ENCODE measurements around the gene ERGIC3.

Gene ERGIC3

DNA sequence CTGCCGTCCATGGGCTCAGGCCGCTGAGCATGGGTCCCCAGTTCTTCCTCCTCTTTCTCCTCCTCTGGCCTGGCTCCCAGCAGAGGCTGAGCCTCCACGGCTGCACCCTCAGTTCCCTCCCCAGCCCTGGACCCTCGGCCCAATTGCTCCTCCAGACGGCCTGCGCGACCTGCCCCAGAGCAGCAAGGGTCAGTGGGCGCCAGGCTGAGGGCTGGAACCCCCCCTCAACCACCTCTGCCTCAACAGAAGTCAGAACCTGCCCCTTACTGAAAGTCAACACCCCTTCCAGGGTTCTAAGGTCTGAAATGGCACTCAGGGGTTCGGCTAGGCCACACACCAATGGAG is 57.9 kb downstream of the ERGIC3 start:
- DNase-seq, result no peak

DNA sequence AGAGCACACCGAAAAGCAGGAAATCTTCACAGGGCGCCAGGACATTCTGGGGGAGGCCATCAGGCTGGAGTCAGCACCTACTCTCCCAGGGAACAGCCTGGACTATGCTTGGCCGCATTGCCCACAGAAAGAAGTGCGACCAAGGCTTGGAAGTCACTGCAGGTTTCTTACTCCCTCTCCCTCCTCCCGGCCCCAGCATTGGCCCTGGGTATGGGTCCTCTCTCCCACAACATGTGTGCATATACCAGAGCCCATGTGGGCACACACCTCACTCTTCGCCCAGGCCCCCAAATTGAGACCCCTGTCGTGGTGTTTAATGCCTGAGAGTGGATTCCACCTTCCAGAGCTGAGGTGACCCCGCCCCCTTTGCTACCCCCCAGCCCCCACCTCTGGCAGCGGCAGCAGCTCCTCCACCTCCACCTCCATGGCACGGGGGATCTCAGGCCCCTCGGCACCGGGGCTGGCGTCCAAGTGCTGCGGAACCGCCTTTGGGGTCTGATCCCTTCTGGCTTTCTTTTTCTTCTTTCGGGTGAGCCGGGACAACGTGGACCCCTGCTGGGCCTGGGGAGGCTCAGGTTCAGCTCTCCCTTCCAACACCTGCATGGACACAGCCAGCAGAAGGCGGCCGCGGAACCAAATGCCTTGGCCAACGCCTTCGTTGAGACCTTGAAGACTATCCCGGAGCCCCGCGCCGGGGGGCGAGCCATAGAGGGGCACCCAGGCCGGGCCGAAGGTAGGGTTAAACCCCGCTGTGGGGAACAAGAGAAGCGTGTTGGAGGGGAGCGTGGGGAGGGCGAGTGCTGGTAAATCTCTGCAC is 58.5 kb downstream of the ERGIC3 start:
- no peak for DNase-seq

DNA sequence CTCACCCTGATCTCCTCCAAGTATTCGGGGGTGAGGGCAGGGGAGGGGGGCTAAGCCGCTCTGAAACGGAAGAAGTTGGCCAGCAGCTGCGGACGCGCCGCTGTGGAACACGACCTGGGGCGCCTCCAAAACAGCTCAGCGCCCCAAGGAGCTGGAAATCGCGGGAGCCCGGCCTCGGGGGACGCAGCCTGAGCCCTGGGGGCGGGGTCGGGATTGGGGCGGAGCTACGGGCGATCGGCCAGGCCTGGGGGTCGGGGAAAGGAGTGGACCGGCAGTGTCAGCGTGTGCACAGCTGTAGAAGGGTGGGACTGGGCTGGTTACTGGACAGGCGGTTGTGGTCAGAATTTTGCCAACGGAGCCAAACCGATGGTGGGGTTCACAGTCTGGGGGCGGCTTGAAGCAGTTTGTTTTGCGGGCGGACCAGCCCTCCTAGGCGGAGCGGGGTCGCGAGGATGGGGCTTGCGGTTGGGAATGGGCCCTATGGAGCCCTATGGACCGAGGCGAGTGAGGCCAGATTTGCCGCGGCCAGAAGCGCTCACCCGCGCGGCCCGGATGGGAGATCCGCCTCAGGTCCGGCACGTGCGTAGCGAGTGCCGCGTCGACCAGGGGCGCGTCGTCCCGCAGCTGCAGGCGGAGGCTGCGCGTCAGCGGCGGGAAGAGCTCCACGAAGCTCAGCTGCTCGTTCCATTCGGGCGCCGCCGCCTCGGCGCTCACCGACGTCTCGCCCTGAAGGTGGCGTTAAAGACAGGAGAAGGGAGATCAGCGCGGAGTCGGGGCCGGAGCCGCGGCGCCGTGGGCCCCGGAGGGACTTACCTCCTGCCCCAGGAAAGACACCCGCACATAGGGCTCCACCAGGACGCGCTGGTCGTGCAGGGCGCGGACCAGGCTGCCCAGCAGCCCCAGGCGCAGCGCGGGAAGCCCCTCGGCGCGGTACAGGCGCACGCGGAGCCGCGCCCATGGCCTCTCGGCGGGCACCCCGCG is 59.4 kb downstream of the ERGIC3 start:
- peak; percentile 79 to 89 (median 83) for DNase-seq

DNA sequence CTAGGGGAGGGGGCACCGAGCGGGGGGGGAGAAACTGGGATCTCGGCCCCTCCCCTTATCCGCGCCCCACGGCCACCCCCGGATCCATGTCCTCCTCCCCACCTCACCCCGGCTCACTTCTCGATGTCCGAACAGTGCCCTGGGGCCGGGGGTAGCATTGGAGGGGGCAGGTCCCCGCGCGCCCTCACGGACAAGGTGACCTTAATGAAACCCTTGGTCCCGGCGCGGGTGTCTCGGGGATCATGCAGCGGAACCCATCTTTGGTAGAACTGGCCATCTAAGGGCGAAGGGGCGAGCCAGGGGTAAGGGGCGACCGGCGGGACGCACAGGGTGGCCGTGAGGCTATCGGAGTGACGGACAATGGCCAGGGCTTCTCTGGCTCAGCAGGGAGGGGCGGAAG is 60.1 kb downstream of the ERGIC3 start:
- no peak for DNase-seq

DNA sequence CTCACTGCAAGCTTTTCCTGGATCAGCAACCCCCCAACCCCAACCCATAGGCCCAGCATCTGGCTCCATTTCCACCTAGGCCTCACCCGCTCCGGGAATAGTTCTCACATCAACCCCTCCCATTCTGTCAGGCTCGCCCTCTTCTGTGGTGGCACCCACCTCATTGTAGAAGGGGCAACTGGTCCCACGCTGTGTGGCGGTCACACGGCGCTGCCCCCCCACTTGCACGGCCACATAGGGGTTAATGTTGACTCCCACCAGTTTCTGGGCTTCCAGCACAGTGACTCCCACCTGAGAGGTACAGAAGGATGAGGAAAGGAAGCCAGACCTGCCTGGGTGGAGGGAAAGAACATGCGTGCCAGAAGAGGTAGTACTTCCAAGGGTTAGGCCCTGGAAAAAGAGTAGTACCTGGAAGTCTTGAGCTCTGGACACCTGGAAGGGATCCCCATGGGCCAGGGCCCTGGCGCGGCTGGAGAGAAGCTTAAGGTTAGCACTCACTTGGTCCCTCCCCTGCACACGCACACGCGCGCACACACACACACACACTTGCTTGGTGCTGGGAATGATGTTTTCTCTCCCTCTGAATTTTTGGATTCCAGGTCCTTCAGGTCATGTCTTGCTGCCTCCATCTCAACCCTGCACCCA is 61.1 kb downstream of the ERGIC3 start:
- no peak for DNase-seq

DNA sequence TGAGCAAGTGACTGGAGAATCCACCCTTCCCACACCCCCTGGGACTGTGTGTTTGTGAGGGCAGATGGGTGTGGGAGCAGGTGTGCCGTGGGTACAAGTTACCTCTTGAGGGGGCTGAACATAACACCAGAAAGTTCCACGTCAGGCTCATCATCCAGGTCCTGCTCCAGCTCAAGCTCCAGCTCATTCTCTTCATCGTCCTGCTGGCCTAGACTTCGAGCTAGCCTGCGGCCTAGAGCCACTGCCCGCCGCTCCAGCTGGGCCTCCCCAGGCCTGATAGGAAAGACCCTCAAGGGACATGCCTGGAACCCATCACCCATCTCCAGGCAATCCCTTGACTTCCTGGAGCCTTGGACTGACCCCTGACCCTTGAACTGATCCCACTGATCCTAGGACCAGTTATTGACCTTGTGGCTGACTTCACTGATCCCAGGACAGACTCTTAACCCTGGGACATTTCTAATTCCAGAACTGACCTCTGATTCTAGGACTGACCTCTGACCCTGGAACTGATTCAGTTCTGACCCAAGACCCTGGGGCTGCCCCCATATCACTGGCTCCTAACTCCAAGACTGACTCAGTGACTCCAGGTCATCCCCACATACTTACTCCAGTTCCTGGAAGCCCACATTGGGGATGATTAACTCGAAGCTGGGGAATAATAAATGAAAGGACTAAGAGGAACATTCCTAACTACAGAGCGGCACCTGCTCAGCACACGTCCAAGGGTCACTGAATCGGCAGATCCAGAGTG is 62.0 kb downstream of the ERGIC3 start:
- no peak for DNase-seq

DNA sequence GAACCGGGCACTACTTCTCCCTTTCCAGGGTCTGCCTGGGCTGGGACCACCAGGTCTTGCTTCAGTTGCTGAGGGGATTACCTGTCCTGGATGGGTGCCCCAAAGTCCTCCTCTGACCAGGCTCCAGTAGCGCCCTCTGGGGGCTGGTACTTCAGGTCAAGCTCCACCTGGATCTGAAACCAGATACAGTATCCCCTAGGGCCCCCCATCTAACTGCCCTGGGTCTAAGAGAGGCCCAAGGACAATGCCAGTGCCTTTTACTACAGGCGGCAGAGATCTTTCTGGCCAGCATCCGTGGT is 62.5 kb downstream of the ERGIC3 start:
- DNase-seq, result peak in 1 of 3 donors; percentile 50

DNA sequence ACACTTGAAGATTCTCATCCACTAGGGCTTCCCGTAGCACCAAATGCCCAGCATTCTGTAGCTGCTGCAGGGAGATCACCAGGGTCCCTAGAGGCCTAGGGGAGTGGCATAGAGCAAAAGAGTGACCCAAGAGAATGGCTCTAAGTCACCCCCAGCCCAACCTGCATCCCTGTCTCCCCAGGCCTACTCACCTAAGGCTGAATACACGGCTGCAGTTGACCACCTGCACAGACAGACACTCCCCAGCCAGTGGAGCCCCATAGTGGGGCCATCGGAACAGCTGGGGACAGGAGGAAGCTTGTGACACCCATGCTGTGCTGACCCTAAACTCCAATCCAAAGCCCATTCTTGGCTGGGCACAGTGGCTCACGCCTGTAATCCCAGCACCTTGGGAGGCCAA is 64.2 kb downstream of the ERGIC3 start:
- DNase-seq, result no peak
